Esophagus squamous epithelium (tissue), 4 donors: ENCODE measurements around the gene C19orf85.

Experiments used
- CTCF ChIP-seq, 6 experiments: fragments of 450-650 bp in 4 of 6; fragments of 200-600 bp in 2 of 6; sonication (generic) in 2 of 6; IDR thresholded peaks; one replicate each; pipeline ENCODE4 v1.5.1; 2016 to 2019; ENCODE audit warnings: antibody characterized with exemption in 6 of 6, mild to moderate bottlenecking in 4 of 6, moderate library complexity in 4 of 6
- POLR2A ChIP-seq, 4 donors: fragments of 450-650 bp; IDR thresholded peaks; one replicate each; pipeline ENCODE4 v1.6.1; 2017; ENCODE audit warnings: antibody characterized with exemption in 4 of 4, mild to moderate bottlenecking in 4 of 4, moderate library complexity in 3 of 4

GRCh38 chr19:55434356-55434919 lies 30.1 kb downstream of the C19orf85 start:
- TF ChIP-seq CTCF (IDR thresholded peaks at IDR 0.05) (no peak), POLR2A (IDR thresholded peaks at IDR 0.05) (no peak)
